Measurements from ENCODE around the gene C1orf159.

DNA sequence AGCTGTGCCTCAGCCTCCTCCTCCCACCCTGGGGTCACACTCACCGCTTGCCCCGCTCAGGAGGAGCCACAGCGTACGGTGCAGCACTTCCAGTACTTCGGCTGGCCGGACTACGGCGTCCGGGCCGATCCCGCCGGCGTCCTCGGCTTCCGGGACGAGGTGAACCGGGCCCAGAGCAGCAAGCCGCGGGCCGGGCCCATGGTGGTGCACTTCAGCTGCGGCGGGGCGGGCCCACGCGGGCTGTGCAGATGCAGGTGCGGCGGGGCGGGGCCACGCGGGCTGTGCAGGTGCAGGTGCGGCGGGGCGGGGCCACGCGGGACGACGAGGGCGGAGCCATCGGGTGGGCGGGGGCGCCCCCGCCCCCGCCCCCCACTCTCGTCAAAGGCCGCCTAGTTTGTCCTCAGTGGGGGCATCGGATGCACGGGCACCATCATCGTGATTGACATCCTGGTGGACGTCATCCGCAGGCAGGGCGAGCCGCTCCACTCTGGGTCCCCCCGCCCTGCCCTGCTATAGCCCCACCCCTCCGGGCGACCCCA is 47.3 kb downstream of the C1orf159 start:
- TF ChIP-seq, protein P1, sequence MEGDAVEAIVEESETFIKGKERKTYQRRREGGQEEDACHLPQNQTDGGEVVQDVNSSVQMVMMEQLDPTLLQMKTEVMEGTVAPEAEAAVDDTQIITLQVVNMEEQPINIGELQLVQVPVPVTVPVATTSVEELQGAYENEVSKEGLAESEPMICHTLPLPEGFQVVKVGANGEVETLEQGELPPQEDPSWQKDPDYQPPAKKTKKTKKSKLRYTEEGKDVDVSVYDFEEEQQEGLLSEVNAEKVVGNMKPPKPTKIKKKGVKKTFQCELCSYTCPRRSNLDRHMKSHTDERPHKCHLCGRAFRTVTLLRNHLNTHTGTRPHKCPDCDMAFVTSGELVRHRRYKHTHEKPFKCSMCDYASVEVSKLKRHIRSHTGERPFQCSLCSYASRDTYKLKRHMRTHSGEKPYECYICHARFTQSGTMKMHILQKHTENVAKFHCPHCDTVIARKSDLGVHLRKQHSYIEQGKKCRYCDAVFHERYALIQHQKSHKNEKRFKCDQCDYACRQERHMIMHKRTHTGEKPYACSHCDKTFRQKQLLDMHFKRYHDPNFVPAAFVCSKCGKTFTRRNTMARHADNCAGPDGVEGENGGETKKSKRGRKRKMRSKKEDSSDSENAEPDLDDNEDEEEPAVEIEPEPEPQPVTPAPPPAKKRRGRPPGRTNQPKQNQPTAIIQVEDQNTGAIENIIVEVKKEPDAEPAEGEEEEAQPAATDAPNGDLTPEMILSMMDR (IDR thresholded peaks at IDR 0.05; ENCODE audit: low read depth, low read length): no peak
- TF ChIP-seq EZH2phosphoT487 (IDR thresholded peaks at IDR 0.05; ENCODE audit: low read depth): no peak
